Endothelial cell of umbilical vein (primary cell): ENCODE results near the gene SDK2. TPM values are rescaled to one million over a fixed set of nuclear protein-coding genes. Genes with fewer than 3 reads are reported as not detected.

Experiments used
- BruUV-seq: library from RNA; stranded (reverse); fragments of 400-500 nt; replicated peaks from 2 replicates; lab custom pipeline; 2021; lab: Mats Ljungman, UMichigan
- CTCF ChIA-PET: fragments of 300-600, 350-600 bp; sonication (Branson Sonifier 250); formaldehyde crosslinking; loops from one replicate; lab custom pipeline; 2021; ENCODE audit warnings: antibody characterized with exemption, inconsistent platforms; lab: Charles Lee
- POLR2A ChIA-PET: fragments of 300-600, 350-600 bp; sonication (Branson Sonifier 250); formaldehyde crosslinking; loops from one replicate; lab custom pipeline; 2021; ENCODE audit warnings: antibody characterized with exemption, inconsistent platforms; lab: Charles Lee
- DNase-seq: peaks from one replicate; pipeline ENCODE4 v3.0.0-alpha.2; 2011; ENCODE audit warnings: low read depth, low spot score
- FAIRE-seq: peaks from 2 replicates; lab custom pipeline; 2011; peaks lifted over from hg19 to GRCh38; lab: Jason Lieb, UNC
- H2AFZ ChIP-seq: 2 replicates; pipeline ENCODE4 v1.6.0; 2012; ENCODE audit warnings: low read depth, low read length, control low read depth, inconsistent platforms
- H3K27ac ChIP-seq: 2 replicates; pipeline ENCODE4 v1.5.1; 2011; ENCODE audit warnings: low read depth, mild to moderate bottlenecking, control low read depth, low read length, moderate library complexity; ENCODE audit not compliant: insufficient read depth
- H3K27me3 ChIP-seq, 2 experiments: 2 replicates each; pipeline versions ENCODE4 v1.6.0 to v1.6.1; 2011; ENCODE audit warnings: low read length in 2 of 2, mixed read lengths in 1 of 2; ENCODE audit not compliant: control insufficient read depth in 2 of 2, insufficient read depth in 2 of 2
- H3K36me3 ChIP-seq, 2 experiments: 2 replicates in 1 of 2; 3 replicates in 1 of 2; pipeline ENCODE4 v1.5.1; 2011; ENCODE audit warnings: low read length in 2 of 2, mild to moderate bottlenecking in 1 of 2, moderate library complexity in 1 of 2; ENCODE audit not compliant: control insufficient read depth in 2 of 2, insufficient read depth in 2 of 2; ENCODE audit errors: extremely low read depth in 1 of 2
- H3K4me1 ChIP-seq: 3 replicates; pipeline ENCODE4 v1.5.1; 2011; ENCODE audit warnings: mild to moderate bottlenecking, low read length; ENCODE audit not compliant: control insufficient read depth, insufficient read depth; ENCODE audit errors: extremely low read depth
- H3K4me2 ChIP-seq: 2 replicates; pipeline ENCODE4 v1.6.1; 2011; ENCODE audit warnings: low read length, control low read depth, mixed read lengths; ENCODE audit not compliant: insufficient read depth
- H3K4me3 ChIP-seq, 3 experiments: fragments of 200-600 bp in 1 of 3; sonication (generic), shearing (Covaris generic) in 1 of 3; replicated peaks in 1 of 3; 2 replicates each; pipeline ENCODE4 v1.5.1; 2011 to 2016; ENCODE audit warnings: control low read depth in 3 of 3, low read length in 3 of 3, mild to moderate bottlenecking in 2 of 3, inconsistent platforms in 1 of 3, low read depth in 1 of 3, moderate library complexity in 1 of 3; ENCODE audit not compliant: insufficient read depth in 1 of 3
- H3K79me2 ChIP-seq: 2 replicates; pipeline ENCODE4 v1.6.0; 2012; ENCODE audit warnings: low read length, inconsistent platforms; ENCODE audit not compliant: control insufficient read depth, insufficient read depth
- H3K9ac ChIP-seq: replicated peaks from 2 replicates; pipeline ENCODE3; 2011; ENCODE audit warnings: low read length, control low read depth; ENCODE audit not compliant: insufficient read depth; ENCODE audit errors: extremely low read depth
- H3K9me1 ChIP-seq: replicated peaks from 3 replicates; pipeline ENCODE4 v1.6.0; 2011; ENCODE audit warnings: mild to moderate bottlenecking, low read length; ENCODE audit not compliant: control insufficient read depth, insufficient read depth; ENCODE audit errors: extremely low read depth
- H3K9me3 ChIP-seq: replicated peaks from 2 replicates; pipeline ENCODE4 v1.5.1; 2012; ENCODE audit warnings: low read length, inconsistent platforms; ENCODE audit not compliant: control insufficient read depth, insufficient read depth
- H4K20me1 ChIP-seq: replicated peaks from 2 replicates; pipeline ENCODE3; 2011; ENCODE audit warnings: mild to moderate bottlenecking, low read length; ENCODE audit not compliant: control insufficient read depth, insufficient read depth; ENCODE audit errors: extremely low read depth
- CTCF ChIP-seq, 2 donors: IDR thresholded peaks; 1 replicate in 1 of 2; 2 replicates in 1 of 2; pipeline ENCODE4 v1.5.1; 2011; ENCODE audit warnings: low read length in 2 of 2, mild to moderate bottlenecking in 2 of 2, moderate library complexity in 2 of 2, control low read depth in 1 of 2, inconsistent platforms in 1 of 2, low read depth in 1 of 2; ENCODE audit not compliant: insufficient read depth in 1 of 2; ENCODE audit errors: extremely low read depth in 1 of 2
- EZH2 ChIP-seq: IDR thresholded peaks from 2 replicates; pipeline ENCODE4 v1.6.1; 2012; ENCODE audit warnings: borderline replicate concordance, low read depth, mild to moderate bottlenecking, moderate library complexity, low read length, inconsistent platforms; ENCODE audit not compliant: severe bottlenecking
- FOS ChIP-seq: IDR thresholded peaks from 2 replicates; pipeline ENCODE4 v1.6.1; 2011; ENCODE audit warnings: mild to moderate bottlenecking, low read length, moderate library complexity, borderline replicate concordance; ENCODE audit not compliant: insufficient read depth
- GATA2 ChIP-seq: IDR thresholded peaks from 2 replicates; pipeline ENCODE4 v1.7.0; 2011; ENCODE audit warnings: low read depth, mild to moderate bottlenecking, moderate library complexity, mixed read lengths, low read length; ENCODE audit not compliant: insufficient read length, insufficient read depth
- JUN ChIP-seq: IDR thresholded peaks from 2 replicates; pipeline ENCODE4 v1.6.1; 2011; ENCODE audit warnings: borderline replicate concordance, low read depth; ENCODE audit not compliant: insufficient read length, insufficient read depth
- POLR2A ChIP-seq: IDR thresholded peaks from 2 replicates; pipeline ENCODE4 v1.6.1; 2012; ENCODE audit warnings: low read depth, mild to moderate bottlenecking, control low read depth, low read length
- dilution Hi-C: fragments of 300-500 bp; cut with MboI; formaldehyde crosslinking; loops from one replicate; pipeline ENCODE4 v1.15.0; 2019; ENCODE audit warnings: low sequenced_read_pairs; ENCODE audit not compliant: extremely low pct_ligation_motif_present
- intact Hi-C: fragments of 100-400 bp; cut with micrococcal nuclease; formaldehyde crosslinking; loops from one replicate; pipeline ENCODE4 v1.10.0; 2022
- polyA plus RNA-seq, 4 experiments: library from polyadenylated mRNA; depleted of rRNA in 3 of 4; stranded (reverse) in 3 of 4; unstranded in 1 of 4; fragments of >200 nt; gene quantifications; 2 replicates each; pipeline versions ENCODE4 v1.2.1 to v1.2.3, GENCODE V29; 2011 to 2012; ENCODE audit warnings: missing spikeins in 1 of 4
- total RNA-seq: library from RNA; stranded (reverse); gene quantifications from 2 replicates; pipeline ENCODE4 v1.2.3, GENCODE V29; 2021

SDK2 gene
- total and polyA plus RNA-seq, 2 donors (not counting 3 experiments of a cell fraction or from before 2014, with no cell fraction given) = not detected

DNA sequence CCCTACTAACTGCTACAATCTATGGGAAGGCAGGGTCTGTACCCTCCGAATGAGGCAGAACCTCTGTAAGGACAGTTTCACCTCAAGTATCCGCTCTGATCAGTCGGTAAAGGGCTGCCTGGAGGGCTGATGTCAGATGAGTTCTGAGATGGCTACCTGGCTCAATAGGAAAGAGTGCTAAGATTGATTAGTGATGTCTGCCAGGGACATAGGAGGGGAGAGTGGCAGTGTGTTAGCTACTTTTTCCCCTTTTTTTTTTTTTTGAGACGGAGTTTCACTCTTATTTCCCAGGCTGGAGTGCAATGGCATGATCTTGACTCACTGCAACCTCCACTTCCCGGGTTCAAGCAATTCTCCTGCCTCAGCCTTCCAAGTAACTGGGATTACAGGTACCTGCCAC, 293.4 kb downstream of the SDK2 start:
- Histone ChIP-seq H3K27ac (no peak overlapping the region), H4K20me1 (no peaks in the 10 kb centered on the region), H3K4me2 (no peak overlapping the region), H3K79me2 (no peaks in the 10 kb centered on the region), H3K9me3 (no peaks in the 10 kb centered on the region), H2AFZ (no peak overlapping the region), H3K9ac (no peak overlapping the region), H3K4me3 (no peak overlapping the region), H3K27me3 (no peaks in the 10 kb centered on the region), H3K9me1 (no peaks in the 10 kb centered on the region), H3K4me1 (no peaks in the 10 kb centered on the region), H3K36me3 (no peaks in the 10 kb centered on the region)
- BruUV-seq = no TSS peak
- dilution Hi-C loops (no loop called here), intact Hi-C loops (no loop called here)
- no peak for DNase-seq
- TF ChIP-seq CTCF (IDR thresholded peaks at IDR 0.05; ENCODE audit: extremely low read depth in 1 of 2, insufficient read depth in 1 of 2, low read depth in 1 of 2, low read length in 2 of 2) = no peak
- no peak for TF ChIP-seq JUN
- TF ChIP-seq POLR2A = no peak
- no peak for TF ChIP-seq FOS
- TF ChIP-seq GATA2 = no peak
- TF ChIP-seq EZH2 = no peak
- FAIRE-seq = no peak
- ChIA-PET POLR2A (no interaction called here), CTCF (no interaction called here)

GRCh38 chr17:73349647-73350046, 294.6 kb downstream of the SDK2 start:
- H3K27me3 ChIP-seq = no peaks in the 10 kb centered on the region
- POLR2A ChIA-PET = interaction anchor here (0.6 kb wide), 1 partner anchor 87 kb away, joined by 4 read pairs; no protein-coding TSS in a partner anchor
- no peak for FAIRE-seq
- no peak overlapping the region for H3K4me2 ChIP-seq
- no peak overlapping the region for H3K9ac ChIP-seq
- no peak overlapping the region for H2AFZ ChIP-seq
- no peak overlapping the region for H3K4me3 ChIP-seq
- intact Hi-C loops (no loop called here), dilution Hi-C loops (no loop called here)
- no peaks in the 10 kb centered on the region for H3K9me1 ChIP-seq
- no peaks in the 10 kb centered on the region for H3K36me3 ChIP-seq
- CTCF ChIA-PET = interaction anchor here (0.8 to 1.1 kb wide), 3 partner anchors 11 to 51 kb away, joined by 3 read pairs; no protein-coding TSS in a partner anchor
- no peaks in the 10 kb centered on the region for H3K4me1 ChIP-seq
- no peak for DNase-seq
- H3K79me2 ChIP-seq = no peaks in the 10 kb centered on the region
- H4K20me1 ChIP-seq = no peaks in the 10 kb centered on the region
- TF ChIP-seq CTCF (IDR thresholded peaks at IDR 0.05; ENCODE audit: extremely low read depth in 1 of 2, insufficient read depth in 1 of 2, low read depth in 1 of 2, low read length in 2 of 2) = no peak
- TF ChIP-seq GATA2 = no peak
- TF ChIP-seq JUN = no peak
- TF ChIP-seq POLR2A = no peak
- no peak overlapping the region for H3K27ac ChIP-seq
- no peaks in the 10 kb centered on the region for H3K9me3 ChIP-seq
- no TSS peak for BruUV-seq
